Measurements from ENCODE around the gene KRTAP9-4.
"Not testable (repeated sequence)": the region's sequence is repeated elsewhere in the genome, so short reads cannot be mapped to it uniquely, and the experiment has no call there.

KRTAP9-4 gene

GRCh38 chr17:41265078-41265477 lies 15.6 kb downstream of the KRTAP9-4 start, which contains the start of gene KRTAP9-6:
Gene KRTAP9-6 (plus strand): TSS chr17:41265378. CDS start chr17:41265378, 0 bp downstream.
- no peak for DNase-seq

- no peak for DNase-seq
These were observed 18.2 kb downstream of the KRTAP9-4 start for GRCh38 chr17:41267711-41268110.

- not testable (repeated sequence) for DNase-seq
These were observed 21.8 kb downstream of the KRTAP9-4 start for GRCh38 chr17:41271323-41271722.

- no peak for DNase-seq
These were observed 22.4 kb downstream of the KRTAP9-4 start for GRCh38 chr17:41271858-41272257.

- DNase-seq: not testable (repeated sequence)
These were observed 26.2 kb downstream of the KRTAP9-4 start, which contains the start of gene KRTAP9-7 for GRCh38 chr17:41275648-41276190. Gene KRTAP9-7 (plus strand): TSS chr17:41275698. CDS start chr17:41275698, 0 bp downstream.

GRCh38 chr17:41278176-41278955 lies 28.9 kb downstream of the KRTAP9-4 start:
- DNase-seq: no peak

- no peak for DNase-seq
These were observed 34.6 kb downstream of the KRTAP9-4 start for GRCh38 chr17:41284043-41284442.

- no peak for DNase-seq
These were observed 35.1 kb downstream of the KRTAP9-4 start for GRCh38 chr17:41284546-41284945.

GRCh38 chr17:41287050-41287449 lies 37.6 kb downstream of the KRTAP9-4 start:
- DNase-seq: no peak

GRCh38 chr17:41294016-41294415 lies 44.5 kb downstream of the KRTAP9-4 start:
- DNase-seq: no peak

- DNase-seq: no peak
These were observed 47.4 kb downstream of the KRTAP9-4 start for GRCh38 chr17:41296846-41297245.

GRCh38 chr17:41298458-41299135 lies 49.1 kb downstream of the KRTAP9-4 start:
- no peak for DNase-seq

Measured in SHP77 (cell line).